GM19463 (cell line): ENCODE data around the gene POLR1C.

Experiments
- ATAC-seq: cut with Tn5 transposase; IDR thresholded peaks from one replicate; pipeline ENCODE4 v1.9.1; 2021; ENCODE audit warnings: mild to moderate bottlenecking, moderate library complexity; ENCODE audit not compliant: unreplicated experiment

The POLR1C gene

GRCh38 chr6:43559328-43559727, 42.4 kb downstream of the POLR1C start:
- no peak for ATAC-seq

GRCh38 chr6:43570876-43571441, 54.1 kb downstream of the POLR1C start:
- no peak for ATAC-seq
